Hindlimb muscle (tissue), 1 donor: ENCODE measurements around the gene PMCH. TPM values are rescaled to one million over a fixed set of nuclear protein-coding genes. Genes with fewer than 3 reads are reported as not detected.
"Not testable (repeated sequence)": the region's sequence is repeated elsewhere in the genome, so short reads cannot be mapped to it uniquely, and the experiment has no call there.

Source experiments
- DNase-seq: peaks from one replicate; pipeline ENCODE4 v3.0.0-alpha.2; 2013
- polyA plus RNA-seq: library from polyadenylated mRNA; unstranded; fragments of 120-200 nt; gene quantifications from one replicate; pipeline ENCODE4 v1.2.1, GENCODE V29; 2013; ENCODE audit not compliant: insufficient read length

PMCH gene
- not detected for polyA plus RNA-seq

- no peak for DNase-seq
Measured at GRCh38 chr12:102197789-102198188, at the start of gene PMCH. PMCH (minus strand) TSS chr12:102197833; CDS start chr12:102197770, 63 bp downstream.

GRCh38 chr12:102240859-102241258 lies 43.2 kb upstream of the PMCH start:
- DNase-seq: not testable (repeated sequence)

GRCh38 chr12:102234599-102234998 lies 37.0 kb upstream of the PMCH start:
- no peak for DNase-seq

GRCh38 chr12:102232446-102232845 lies 34.8 kb upstream of the PMCH start:
- DNase-seq: peak; percentile 71

GRCh38 chr12:102232036-102232435 lies 34.4 kb upstream of the PMCH start:
- peak; percentile 29 for DNase-seq

GRCh38 chr12:102227954-102228353 lies 30.3 kb upstream of the PMCH start:
- no peak for DNase-seq

GRCh38 chr12:102220736-102221135 lies 23.1 kb upstream of the PMCH start:
- no peak for DNase-seq

- DNase-seq: no peak
Measured at GRCh38 chr12:102215992-102216691, 18.5 kb upstream of the PMCH start.

- no peak for DNase-seq
Measured at GRCh38 chr12:102204025-102204424, 6.4 kb upstream of the PMCH start.

- no peak for DNase-seq
Measured at GRCh38 chr12:102202556-102202955, 4.9 kb upstream of the PMCH start.

GRCh38 chr12:102201436-102202061 lies 3.9 kb upstream of the PMCH start:
- no peak for DNase-seq

GRCh38 chr12:102195826-102196225 lies 1.8 kb downstream of the PMCH start:
- DNase-seq: no peak

GRCh38 chr12:102182635-102183034 lies 15.0 kb downstream of the PMCH start:
- DNase-seq: no peak

GRCh38 chr12:102174761-102175160 lies 22.9 kb downstream of the PMCH start:
- no peak for DNase-seq

GRCh38 chr12:102174117-102174516 lies 23.5 kb downstream of the PMCH start:
- DNase-seq: no peak

GRCh38 chr12:102172436-102172835 lies 25.2 kb downstream of the PMCH start:
- peak; percentile 31 for DNase-seq

- DNase-seq: no peak
Measured at GRCh38 chr12:102171951-102172350, 25.7 kb downstream of the PMCH start.

- no peak for DNase-seq
Measured at GRCh38 chr12:102169922-102170621, 27.6 kb downstream of the PMCH start.

GRCh38 chr12:102167821-102168604 lies 29.6 kb downstream of the PMCH start:
- DNase-seq: no peak

GRCh38 chr12:102163383-102163782 lies 34.2 kb downstream of the PMCH start:
- DNase-seq: no peak

- DNase-seq: not testable (repeated sequence)
Measured at GRCh38 chr12:102155206-102155605, 42.4 kb downstream of the PMCH start.

GRCh38 chr12:102147062-102147587 lies 50.5 kb downstream of the PMCH start:
- DNase-seq: not testable (repeated sequence)
